ENCODE measurements around the gene RBM43. TPM values are rescaled to one million over a fixed set of nuclear protein-coding genes. Genes with fewer than 3 reads are reported as not detected.

The RBM43 gene
- total and polyA plus RNA-seq, 4 donors, result 1.6 to 4.9 (median 2.7) TPM

DNA sequence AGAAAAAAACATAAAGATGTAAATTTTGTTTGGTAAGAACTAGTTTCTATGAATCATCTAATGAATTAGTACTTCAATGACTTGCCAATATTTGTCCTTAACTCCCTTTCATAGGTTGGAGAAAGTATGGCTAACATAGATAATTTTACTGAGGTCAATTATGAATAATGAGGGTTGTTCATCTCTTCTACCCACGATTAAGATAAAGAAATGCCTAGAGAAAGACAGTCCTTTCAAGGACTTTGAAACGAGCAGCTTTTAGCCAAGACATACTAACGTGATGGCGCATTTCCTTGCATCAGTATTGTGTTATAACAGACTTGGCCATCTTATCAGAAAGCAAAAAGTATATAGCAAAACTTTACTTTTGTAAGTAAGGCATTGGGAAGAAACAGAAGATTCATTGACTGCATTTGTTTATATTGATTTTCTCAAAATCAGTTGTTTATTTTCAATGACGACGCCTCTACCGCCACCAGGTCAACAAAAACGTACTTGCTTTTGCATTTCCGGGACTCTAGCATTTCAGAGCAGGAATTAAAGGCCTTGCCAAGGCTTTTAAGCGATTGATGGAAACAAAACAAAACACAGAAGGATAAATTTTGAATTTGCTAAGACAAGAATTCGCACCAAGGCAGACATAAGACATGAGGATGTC is 961 bp downstream of the RBM43 start:
- Histone ChIP-seq H3K4me3 (ENCODE audit: low read depth in 1 of 3, low read length in 3 of 3) (peak overlapping the region; percentile 81 to 97 (median 92)), H3K36me3 (ENCODE audit: control insufficient read depth in 4 of 4, insufficient read depth in 3 of 4, low read depth in 1 of 4, low read length in 3 of 4) (no peaks in the 10 kb centered on the region), H3K9me3 (ENCODE audit: control insufficient read depth in 4 of 4, low read length in 3 of 4) (no peaks in the 10 kb centered on the region), H3K27ac (ENCODE audit: low read depth in 1 of 2, low read length in 2 of 2) (peak overlapping the region; percentile 94 to 96), H3K27me3 (ENCODE audit: control insufficient read depth in 4 of 4, insufficient read depth in 4 of 4, low read length in 3 of 4) (no peaks in the 10 kb centered on the region), H3K4me1 (ENCODE audit: control insufficient read depth in 4 of 4, insufficient read depth in 4 of 4, low read length in 3 of 4) (peaks cover 1 to 37% (median 33%) of the 10 kb centered on the region in 4 donors), H3K9ac (ENCODE audit: low read depth in 1 of 2, low read length in 2 of 2) (peak overlapping the region; percentile 95 to 99)
- TF ChIP-seq, protein P1, sequence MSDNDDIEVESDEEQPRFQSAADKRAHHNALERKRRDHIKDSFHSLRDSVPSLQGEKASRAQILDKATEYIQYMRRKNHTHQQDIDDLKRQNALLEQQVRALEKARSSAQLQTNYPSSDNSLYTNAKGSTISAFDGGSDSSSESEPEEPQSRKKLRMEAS (IDR thresholded peaks at IDR 0.05), result peak; percentile 14
- TF ChIP-seq GABPA (IDR thresholded peaks at IDR 0.05 in 1 of 2, conservative IDR thresholded peaks at IDR 0.05 in 1 of 2), result no peak
- 2% methylated on average over 11 of the region's 11 CpGs for WGBS
- no peak for DNase-seq (ENCODE audit: low spot score)

- peaks cover 0 to 21% (median 17%) of the 10 kb centered on the region in 4 donors for H3K4me1 ChIP-seq (ENCODE audit: control insufficient read depth in 4 of 4, insufficient read depth in 4 of 4, low read length in 3 of 4)
- no peaks in the 10 kb centered on the region for H3K27me3 ChIP-seq (ENCODE audit: control insufficient read depth in 4 of 4, insufficient read depth in 4 of 4, low read length in 3 of 4)
- peaks cover under 1 to 6% (median 2%) of the 10 kb centered on the region in 4 donors for H3K36me3 ChIP-seq (ENCODE audit: control insufficient read depth in 4 of 4, insufficient read depth in 3 of 4, low read depth in 1 of 4, low read length in 3 of 4)
- DNase-seq (ENCODE audit: low spot score), result no peak
- no peak overlapping the region for H3K27ac ChIP-seq (ENCODE audit: low read depth in 1 of 2, low read length in 2 of 2)
- TF ChIP-seq SP1 (IDR thresholded peaks at IDR 0.05) (no peak), TAF1 (conservative IDR thresholded peaks at IDR 0.05) (no peak), JUND (IDR thresholded peaks at IDR 0.05) (no peak)
- H3K9ac ChIP-seq (ENCODE audit: low read depth in 1 of 2, low read length in 2 of 2), result no peak overlapping the region
- H3K4me3 ChIP-seq (ENCODE audit: low read depth in 1 of 3, low read length in 3 of 3), result no peak overlapping the region
- H3K9me3 ChIP-seq (ENCODE audit: control insufficient read depth in 4 of 4, low read length in 3 of 4), result no peaks in the 10 kb centered on the region
- WGBS, result 99% methylated on average over 3 of the region's 3 CpGs
Observed at GRCh38 chr2:151258121-151258520, 3.5 kb downstream of the RBM43 start.

DNA sequence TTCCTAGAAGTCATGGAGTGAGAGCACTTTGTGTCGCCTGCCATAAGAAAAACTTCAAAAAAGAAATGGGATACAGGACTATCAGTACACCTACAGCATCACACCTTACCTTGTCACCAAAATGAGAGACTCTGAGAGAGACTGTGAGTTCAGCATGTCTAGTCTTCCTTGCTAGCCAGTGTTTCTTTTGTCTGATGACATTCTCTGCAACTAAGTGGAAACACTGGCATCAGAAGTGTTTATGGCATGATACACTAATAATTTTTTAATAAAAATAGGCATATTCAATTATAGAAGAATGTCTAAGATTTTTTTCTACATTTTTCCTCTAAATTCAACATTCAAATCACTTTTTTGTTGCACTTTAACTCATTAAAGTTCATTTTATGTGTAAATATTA is 9.0 kb downstream of the RBM43 start:
- TF ChIP-seq FOXA2 (IDR thresholded peaks at IDR 0.05) (no peak), EGR1 (IDR thresholded peaks at IDR 0.05; ENCODE audit: low read depth in 2 of 2) (no peak), GABPA (IDR thresholded peaks at IDR 0.05 in 1 of 2, conservative IDR thresholded peaks at IDR 0.05 in 1 of 2) (no peak), RAD21 (IDR thresholded peaks at IDR 0.05) (no peak), NR2F2 (IDR thresholded peaks at IDR 0.05) (no peak), TAF1 (conservative IDR thresholded peaks at IDR 0.05) (no peak), HNF4A (conservative IDR thresholded peaks at IDR 0.05) (no peak), RXRA (IDR thresholded peaks at IDR 0.05) (no peak), FOXA1 (IDR thresholded peaks at IDR 0.05) (no peak), HNF4G (IDR thresholded peaks at IDR 0.05) (no peak), REST (IDR thresholded peaks at IDR 0.05) (no peak), SP1 (IDR thresholded peaks at IDR 0.05) (no peak), ZBTB33 (IDR thresholded peaks at IDR 0.05) (no peak), YY1 (IDR thresholded peaks at IDR 0.05) (no peak), JUND (IDR thresholded peaks at IDR 0.05) (no peak)
- TF ChIP-seq, protein P2, sequence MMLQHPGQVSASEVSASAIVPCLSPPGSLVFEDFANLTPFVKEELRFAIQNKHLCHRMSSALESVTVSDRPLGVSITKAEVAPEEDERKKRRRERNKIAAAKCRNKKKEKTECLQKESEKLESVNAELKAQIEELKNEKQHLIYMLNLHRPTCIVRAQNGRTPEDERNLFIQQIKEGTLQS (IDR thresholded peaks at IDR 0.05), result no peak
- TF ChIP-seq, protein P1 (IDR thresholded peaks at IDR 0.05), result no peak
- TF ChIP-seq, protein P3, sequence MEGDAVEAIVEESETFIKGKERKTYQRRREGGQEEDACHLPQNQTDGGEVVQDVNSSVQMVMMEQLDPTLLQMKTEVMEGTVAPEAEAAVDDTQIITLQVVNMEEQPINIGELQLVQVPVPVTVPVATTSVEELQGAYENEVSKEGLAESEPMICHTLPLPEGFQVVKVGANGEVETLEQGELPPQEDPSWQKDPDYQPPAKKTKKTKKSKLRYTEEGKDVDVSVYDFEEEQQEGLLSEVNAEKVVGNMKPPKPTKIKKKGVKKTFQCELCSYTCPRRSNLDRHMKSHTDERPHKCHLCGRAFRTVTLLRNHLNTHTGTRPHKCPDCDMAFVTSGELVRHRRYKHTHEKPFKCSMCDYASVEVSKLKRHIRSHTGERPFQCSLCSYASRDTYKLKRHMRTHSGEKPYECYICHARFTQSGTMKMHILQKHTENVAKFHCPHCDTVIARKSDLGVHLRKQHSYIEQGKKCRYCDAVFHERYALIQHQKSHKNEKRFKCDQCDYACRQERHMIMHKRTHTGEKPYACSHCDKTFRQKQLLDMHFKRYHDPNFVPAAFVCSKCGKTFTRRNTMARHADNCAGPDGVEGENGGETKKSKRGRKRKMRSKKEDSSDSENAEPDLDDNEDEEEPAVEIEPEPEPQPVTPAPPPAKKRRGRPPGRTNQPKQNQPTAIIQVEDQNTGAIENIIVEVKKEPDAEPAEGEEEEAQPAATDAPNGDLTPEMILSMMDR (IDR thresholded peaks at IDR 0.05; ENCODE audit: low read depth, low read length, missing input control), result no peak
- no peaks in the 10 kb centered on the region for H3K27me3 ChIP-seq (ENCODE audit: control insufficient read depth in 4 of 4, insufficient read depth in 4 of 4, low read length in 3 of 4)
- H3K9ac ChIP-seq (ENCODE audit: low read depth in 1 of 2, low read length in 2 of 2), result no peak overlapping the region
- H3K4me3 ChIP-seq (ENCODE audit: low read depth in 1 of 3, low read length in 3 of 3), result no peak overlapping the region
- DNase-seq (ENCODE audit: low spot score), result no peak
- H3K4me1 ChIP-seq (ENCODE audit: control insufficient read depth in 4 of 4, insufficient read depth in 4 of 4, low read length in 3 of 4), result no peaks in the 10 kb centered on the region
- 93% methylated on average over 1 of the region's 1 CpG for WGBS
- peaks cover 5 to 25% (median 24%) of the 10 kb centered on the region in 4 donors for H3K36me3 ChIP-seq (ENCODE audit: control insufficient read depth in 4 of 4, insufficient read depth in 3 of 4, low read depth in 1 of 4, low read length in 3 of 4)
- H3K27ac ChIP-seq (ENCODE audit: low read depth in 1 of 2, low read length in 2 of 2), result no peak overlapping the region
- peaks cover 0 to 4% (median 2%) of the 10 kb centered on the region in 4 donors for H3K9me3 ChIP-seq (ENCODE audit: control insufficient read depth in 4 of 4, low read length in 3 of 4)

All from liver (tissue), 9 donors.